ENCODE data around the gene DLX3. TPM values are rescaled to one million over a fixed set of nuclear protein-coding genes. Genes with fewer than 3 reads are reported as not detected.

The DLX3 gene
- total RNA-seq, 1 donor from 2014 or later = 0.04 TPM

DNA sequence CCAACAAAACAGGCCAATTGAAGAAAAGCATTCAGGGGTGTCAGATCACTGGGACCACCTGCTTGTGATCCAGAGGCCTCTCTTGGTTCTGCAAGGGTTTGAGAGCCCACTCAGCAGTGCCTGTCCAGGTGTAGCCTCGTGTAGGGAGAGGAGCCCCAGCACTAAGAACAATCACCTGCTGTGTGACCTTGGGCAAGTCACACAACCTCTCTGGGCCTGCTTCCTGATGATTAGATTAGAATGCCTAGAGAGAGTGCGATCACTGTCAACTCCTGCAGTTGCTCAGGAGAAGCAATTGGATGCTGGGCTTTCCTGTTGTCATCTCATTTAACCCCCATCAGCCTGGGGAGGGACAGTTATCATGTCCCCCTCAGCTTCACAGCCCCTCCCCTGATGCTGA lies 10.2 kb downstream of the DLX3 start:
- Mint-ChIP-seq H3K36me3 (no peaks in the 10 kb centered on the region), H3K27ac (no peak overlapping the region), H3K27me3 (ENCODE audit: insufficient read depth, low read depth) (peaks cover 44% of the 10 kb centered on the region), H3K4me3 (no peak overlapping the region), H3K4me1 (peaks cover 14% of the 10 kb centered on the region), H3K9me3 (no peaks in the 10 kb centered on the region)
- Histone ChIP-seq H3K4me1 (peaks cover 32% of the 10 kb centered on the region), H3K4me3 (no peak overlapping the region), H3F3A (ENCODE audit: low read depth) (peaks cover 32% of the 10 kb centered on the region), H3K27me3 (peaks cover 44% of the 10 kb centered on the region), H2AFZ (replicated peaks) (no peak overlapping the region), H3K79me2 (ENCODE audit: low read depth) (no peaks in the 10 kb centered on the region), H3K4me2 (no peak overlapping the region), H3K36me3 (no peaks in the 10 kb centered on the region), H3K9ac (no peak overlapping the region), H3K9me3 (ENCODE audit: low read depth) (no peaks in the 10 kb centered on the region), H3K27ac (no peak overlapping the region), H4K20me1 (ENCODE audit: low read depth) (no peaks in the 10 kb centered on the region)
- no peak for DNase-seq (ENCODE audit: low spot score)
- TF ChIP-seq EZH2 (IDR thresholded peaks at IDR 0.05) (no peak), EZH2phosphoT487 (IDR thresholded peaks at IDR 0.05) (no peak)
- TF ChIP-seq, protein P1, sequence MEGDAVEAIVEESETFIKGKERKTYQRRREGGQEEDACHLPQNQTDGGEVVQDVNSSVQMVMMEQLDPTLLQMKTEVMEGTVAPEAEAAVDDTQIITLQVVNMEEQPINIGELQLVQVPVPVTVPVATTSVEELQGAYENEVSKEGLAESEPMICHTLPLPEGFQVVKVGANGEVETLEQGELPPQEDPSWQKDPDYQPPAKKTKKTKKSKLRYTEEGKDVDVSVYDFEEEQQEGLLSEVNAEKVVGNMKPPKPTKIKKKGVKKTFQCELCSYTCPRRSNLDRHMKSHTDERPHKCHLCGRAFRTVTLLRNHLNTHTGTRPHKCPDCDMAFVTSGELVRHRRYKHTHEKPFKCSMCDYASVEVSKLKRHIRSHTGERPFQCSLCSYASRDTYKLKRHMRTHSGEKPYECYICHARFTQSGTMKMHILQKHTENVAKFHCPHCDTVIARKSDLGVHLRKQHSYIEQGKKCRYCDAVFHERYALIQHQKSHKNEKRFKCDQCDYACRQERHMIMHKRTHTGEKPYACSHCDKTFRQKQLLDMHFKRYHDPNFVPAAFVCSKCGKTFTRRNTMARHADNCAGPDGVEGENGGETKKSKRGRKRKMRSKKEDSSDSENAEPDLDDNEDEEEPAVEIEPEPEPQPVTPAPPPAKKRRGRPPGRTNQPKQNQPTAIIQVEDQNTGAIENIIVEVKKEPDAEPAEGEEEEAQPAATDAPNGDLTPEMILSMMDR (IDR thresholded peaks at IDR 0.05) = no peak

DNA sequence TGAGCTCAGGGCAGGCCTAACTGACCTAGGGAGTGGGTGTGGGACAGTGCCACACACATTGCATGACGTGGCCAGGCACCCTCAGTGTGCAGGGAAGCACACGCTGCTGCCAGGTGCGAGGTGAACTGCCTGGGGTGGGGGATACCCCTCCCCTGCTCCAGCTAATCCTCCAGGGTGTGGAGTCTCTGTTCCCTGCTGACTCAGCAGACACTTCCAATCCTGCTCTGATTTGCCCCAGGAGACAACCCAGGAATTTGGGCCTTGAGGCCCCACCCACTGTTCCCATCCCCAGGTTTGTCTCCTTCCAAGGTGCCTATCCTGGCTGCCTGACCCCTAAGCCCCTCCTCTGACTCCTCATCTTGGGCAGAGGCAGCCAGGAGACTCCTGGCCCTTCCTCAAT lies 10.7 kb downstream of the DLX3 start:
- DNase-seq (ENCODE audit: low spot score) = peak; percentile 9
- TF ChIP-seq, protein P1 (IDR thresholded peaks at IDR 0.05) = no peak
- TF ChIP-seq EZH2 (IDR thresholded peaks at IDR 0.05) = no peak
- Mint-ChIP-seq H3K4me1 (peaks cover 14% of the 10 kb centered on the region), H3K27ac (no peak overlapping the region), H3K27me3 (ENCODE audit: insufficient read depth, low read depth) (peaks cover 39% of the 10 kb centered on the region), H3K9me3 (no peaks in the 10 kb centered on the region), H3K36me3 (no peaks in the 10 kb centered on the region), H3K4me3 (peak overlapping the region; percentile 43)
- H3K9ac ChIP-seq = no peak overlapping the region
- H3K36me3 ChIP-seq = no peaks in the 10 kb centered on the region
- H3K79me2 ChIP-seq (ENCODE audit: low read depth) = no peaks in the 10 kb centered on the region
- no peak overlapping the region for H3K4me3 ChIP-seq
- H3K27ac ChIP-seq = no peak overlapping the region
- no peak overlapping the region for H3K4me2 ChIP-seq
- H4K20me1 ChIP-seq (ENCODE audit: low read depth) = no peaks in the 10 kb centered on the region
- peaks cover 35% of the 10 kb centered on the region for H3K4me1 ChIP-seq
- no peaks in the 10 kb centered on the region for H3K9me3 ChIP-seq (ENCODE audit: low read depth)
- peaks cover 37% of the 10 kb centered on the region for H3F3A ChIP-seq (ENCODE audit: low read depth)
- peaks cover 39% of the 10 kb centered on the region for H3K27me3 ChIP-seq
- no peak overlapping the region for H2AFZ ChIP-seq (replicated peaks)

DNA sequence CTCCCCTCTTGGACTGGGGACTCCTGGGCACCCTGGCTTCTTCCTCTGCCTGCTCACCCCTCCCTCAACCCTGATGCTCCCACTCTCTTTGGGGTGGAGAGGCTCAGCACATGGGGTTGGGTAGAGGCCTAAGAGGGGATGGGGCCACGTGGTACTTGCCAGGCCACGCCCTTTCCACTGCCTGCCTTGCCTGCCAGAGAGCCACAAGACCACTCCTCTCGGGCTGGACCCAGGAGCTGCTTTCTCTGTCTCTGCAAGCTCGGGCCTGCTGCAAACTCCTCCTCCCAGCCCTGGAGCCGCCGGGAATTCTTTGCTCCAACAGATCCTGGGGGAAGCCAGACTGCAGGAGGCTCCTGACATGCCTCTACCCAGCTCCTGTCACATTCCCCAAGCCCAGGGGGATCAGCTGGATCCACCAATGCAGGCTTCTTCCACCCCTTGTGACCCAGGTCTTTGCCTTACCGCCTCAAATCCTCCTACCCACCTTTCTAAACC lies 14.3 kb downstream of the DLX3 start:
- peak overlapping the region; percentile 62 for H3K27ac ChIP-seq
- no peak for TF ChIP-seq EZH2phosphoT487 (IDR thresholded peaks at IDR 0.05)
- TF ChIP-seq, protein P1 (IDR thresholded peaks at IDR 0.05) = no peak
- peak; percentile 22 for TF ChIP-seq EZH2 (IDR thresholded peaks at IDR 0.05)
- Mint-ChIP-seq H3K36me3 (no peaks in the 10 kb centered on the region), H3K4me3 (no peak overlapping the region), H3K4me1 (peaks cover 18% of the 10 kb centered on the region), H3K27me3 (ENCODE audit: insufficient read depth, low read depth) (peaks cover 32% of the 10 kb centered on the region), H3K9me3 (no peaks in the 10 kb centered on the region), H3K27ac (no peak overlapping the region)
- H3K79me2 ChIP-seq (ENCODE audit: low read depth) = no peaks in the 10 kb centered on the region
- H3K9me3 ChIP-seq (ENCODE audit: low read depth) = no peaks in the 10 kb centered on the region
- H3K27me3 ChIP-seq = peaks cover 10% of the 10 kb centered on the region
- H4K20me1 ChIP-seq (ENCODE audit: low read depth) = no peaks in the 10 kb centered on the region
- peaks cover 55% of the 10 kb centered on the region for H3F3A ChIP-seq (ENCODE audit: low read depth)
- peak; percentile 91 for DNase-seq (ENCODE audit: low spot score)
- H2AFZ ChIP-seq (replicated peaks) = peak overlapping the region; percentile 68
- H3K36me3 ChIP-seq = no peaks in the 10 kb centered on the region
- H3K4me2 ChIP-seq = peak overlapping the region; percentile 55
- peaks cover 58% of the 10 kb centered on the region for H3K4me1 ChIP-seq
- no peak overlapping the region for H3K9ac ChIP-seq
- H3K4me3 ChIP-seq = no peak overlapping the region

All from neural progenitor cell (in vitro differentiated cells).